HepG2 (cell line): ENCODE results near the gene PLD1. TPM values are rescaled to one million over a fixed set of nuclear protein-coding genes. Genes with fewer than 3 reads are reported as not detected.
A peak's percentile ranks its signal among the peaks of the same experiment; 100 is the strongest.

Experiments used
- GTF3A ChIP-seq: sonication (generic); formaldehyde crosslinking; conservative IDR thresholded peaks from 2 replicates; pipeline ENCODE4 v1.4.0; 2020; ENCODE audit warnings: mild to moderate bottlenecking, missing genetic modification reagents
- HNRNPLL ChIP-seq: fragments of 200-400 bp; formaldehyde crosslinking; IDR thresholded peaks from 2 replicates; pipeline ENCODE4 v1.6.1; 2017; ENCODE audit warnings: mild to moderate bottlenecking, low read depth, low read length; ENCODE audit not compliant: poor library complexity, severe bottlenecking
- NFIB ChIP-seq: sonication (generic); formaldehyde crosslinking; IDR thresholded peaks from 2 replicates; pipeline ENCODE4 v1.9.0; 2021; ENCODE audit warnings: missing genetic modification reagents, mild to moderate bottlenecking, borderline replicate concordance
- RAD51 ChIP-seq: fragments of 450-650 bp; IDR thresholded peaks from 2 replicates; pipeline ENCODE4 v1.6.1; 2016; ENCODE audit warnings: borderline replicate concordance
- ZBTB10 ChIP-seq: sonication (generic); formaldehyde crosslinking; IDR thresholded peaks from 2 replicates; pipeline ENCODE4 v1.4.0; 2020; ENCODE audit warnings: missing genetic modification reagents, borderline replicate concordance
- ZFY ChIP-seq: sonication (generic); formaldehyde crosslinking; IDR thresholded peaks from 2 replicates; pipeline ENCODE4 v1.4.0; 2020; ENCODE audit warnings: missing genetic modification reagents
- ZNF607 ChIP-seq: sonication (generic); formaldehyde crosslinking; IDR thresholded peaks from 2 replicates; pipeline ENCODE4 v1.5.1; 2020; ENCODE audit warnings: missing genetic modification reagents, mild to moderate bottlenecking, borderline replicate concordance
- ZNF703 ChIP-seq: sonication (generic); formaldehyde crosslinking; IDR thresholded peaks from 2 replicates; pipeline ENCODE4 v1.5.1; 2020; ENCODE audit warnings: missing genetic modification reagents, mild to moderate bottlenecking, moderate library complexity, borderline replicate concordance
- ZNF777 ChIP-seq: sonication (generic); formaldehyde crosslinking; IDR thresholded peaks from 2 replicates; pipeline ENCODE4 v1.4.0; 2020; ENCODE audit warnings: missing genetic modification reagents
- ZNF788 ChIP-seq: sonication (generic); formaldehyde crosslinking; IDR thresholded peaks from 2 replicates; pipeline ENCODE4 v1.5.0; 2020; ENCODE audit warnings: mild to moderate bottlenecking, missing genetic modification reagents, borderline replicate concordance
- ZSCAN20 ChIP-seq: sonication (generic); formaldehyde crosslinking; IDR thresholded peaks from 2 replicates; pipeline ENCODE4 v1.4.0; 2020; ENCODE audit warnings: missing genetic modification reagents, mild to moderate bottlenecking, borderline replicate concordance
- polyA plus RNA-seq, 8 experiments: library from polyadenylated mRNA; depleted of rRNA in 3 of 8; stranded (reverse) in 7 of 8; unstranded in 1 of 8; fragments of >200 nt; fragmentation: Illumina TruSeq in 4 of 8; extraction: Trizol in 4 of 8; gene quantifications; 2 replicates each; pipeline versions ENCODE4 v1.2.1 to v1.2.3, GENCODE V29; 2011 to 2016; ENCODE audit warnings: low read depth in 4 of 8, missing spikeins in 1 of 8, mixed read lengths in 1 of 8; ENCODE audit not compliant: insufficient read depth in 1 of 8
- total RNA-seq, 5 experiments: library from RNA; depleted of rRNA; stranded (reverse); fragments of >200 nt; fragmentation: Illumina TruSeq; extraction: Trizol; gene quantifications; 2 replicates each; pipeline ENCODE4 v1.2.3, GENCODE V29; 2016; ENCODE audit warnings: low read depth in 1 of 5
- TF ChIP-seq, protein P1 (sequence below): sonication (generic); formaldehyde crosslinking; IDR thresholded peaks from 2 replicates; pipeline ENCODE4 v1.4.0; 2020; ENCODE audit warnings: missing genetic modification reagents
- TF ChIP-seq, protein P2 (sequence below), 2 experiments: sonication (generic) in 1 of 2; formaldehyde crosslinking in 1 of 2; IDR thresholded peaks; 2 replicates each; pipeline versions ENCODE4 v1.4.0 to v1.6.1; 2018 to 2020; ENCODE audit warnings: missing genetic modification reagents in 2 of 2, borderline replicate concordance in 1 of 2, low read depth in 1 of 2, mild to moderate bottlenecking in 1 of 2, missing biosample characterization in 1 of 2
- TF ChIP-seq, protein P3 (sequence below): sonication (generic); formaldehyde crosslinking; conservative IDR thresholded peaks from 2 replicates; pipeline ENCODE4 v1.4.0; 2020; ENCODE audit warnings: missing genetic modification reagents

PLD1 gene
- total and polyA plus RNA-seq, 2 of the 13 experiments (the other 11 are each of a cell fraction or from before 2014, with no cell fraction given) = 27.1 to 59.4 TPM

GRCh38 chr3:171829841-171830517, 19.7 kb upstream of the PLD1 start (continued):
- TF ChIP-seq ZBTB10 (CRISPR knock-in tag) (no peak), ZNF788 (CRISPR knock-in tag) (no peak; the same call in 1 of the 2 replicates), RAD51 (no peak), HNRNPLL (no peak), GTF3A (CRISPR knock-in tag) (no peak), ZFY (no peak), ZSCAN20 (CRISPR knock-in tag) (no peak), ZNF703 (CRISPR knock-in tag) (no peak), ZNF607 (peak; percentile 51; the same call in 1 of the 2 replicates), NFIB (CRISPR knock-in tag) (no peak), ZNF777 (CRISPR knock-in tag) (no peak)
- TF ChIP-seq, protein P1, sequence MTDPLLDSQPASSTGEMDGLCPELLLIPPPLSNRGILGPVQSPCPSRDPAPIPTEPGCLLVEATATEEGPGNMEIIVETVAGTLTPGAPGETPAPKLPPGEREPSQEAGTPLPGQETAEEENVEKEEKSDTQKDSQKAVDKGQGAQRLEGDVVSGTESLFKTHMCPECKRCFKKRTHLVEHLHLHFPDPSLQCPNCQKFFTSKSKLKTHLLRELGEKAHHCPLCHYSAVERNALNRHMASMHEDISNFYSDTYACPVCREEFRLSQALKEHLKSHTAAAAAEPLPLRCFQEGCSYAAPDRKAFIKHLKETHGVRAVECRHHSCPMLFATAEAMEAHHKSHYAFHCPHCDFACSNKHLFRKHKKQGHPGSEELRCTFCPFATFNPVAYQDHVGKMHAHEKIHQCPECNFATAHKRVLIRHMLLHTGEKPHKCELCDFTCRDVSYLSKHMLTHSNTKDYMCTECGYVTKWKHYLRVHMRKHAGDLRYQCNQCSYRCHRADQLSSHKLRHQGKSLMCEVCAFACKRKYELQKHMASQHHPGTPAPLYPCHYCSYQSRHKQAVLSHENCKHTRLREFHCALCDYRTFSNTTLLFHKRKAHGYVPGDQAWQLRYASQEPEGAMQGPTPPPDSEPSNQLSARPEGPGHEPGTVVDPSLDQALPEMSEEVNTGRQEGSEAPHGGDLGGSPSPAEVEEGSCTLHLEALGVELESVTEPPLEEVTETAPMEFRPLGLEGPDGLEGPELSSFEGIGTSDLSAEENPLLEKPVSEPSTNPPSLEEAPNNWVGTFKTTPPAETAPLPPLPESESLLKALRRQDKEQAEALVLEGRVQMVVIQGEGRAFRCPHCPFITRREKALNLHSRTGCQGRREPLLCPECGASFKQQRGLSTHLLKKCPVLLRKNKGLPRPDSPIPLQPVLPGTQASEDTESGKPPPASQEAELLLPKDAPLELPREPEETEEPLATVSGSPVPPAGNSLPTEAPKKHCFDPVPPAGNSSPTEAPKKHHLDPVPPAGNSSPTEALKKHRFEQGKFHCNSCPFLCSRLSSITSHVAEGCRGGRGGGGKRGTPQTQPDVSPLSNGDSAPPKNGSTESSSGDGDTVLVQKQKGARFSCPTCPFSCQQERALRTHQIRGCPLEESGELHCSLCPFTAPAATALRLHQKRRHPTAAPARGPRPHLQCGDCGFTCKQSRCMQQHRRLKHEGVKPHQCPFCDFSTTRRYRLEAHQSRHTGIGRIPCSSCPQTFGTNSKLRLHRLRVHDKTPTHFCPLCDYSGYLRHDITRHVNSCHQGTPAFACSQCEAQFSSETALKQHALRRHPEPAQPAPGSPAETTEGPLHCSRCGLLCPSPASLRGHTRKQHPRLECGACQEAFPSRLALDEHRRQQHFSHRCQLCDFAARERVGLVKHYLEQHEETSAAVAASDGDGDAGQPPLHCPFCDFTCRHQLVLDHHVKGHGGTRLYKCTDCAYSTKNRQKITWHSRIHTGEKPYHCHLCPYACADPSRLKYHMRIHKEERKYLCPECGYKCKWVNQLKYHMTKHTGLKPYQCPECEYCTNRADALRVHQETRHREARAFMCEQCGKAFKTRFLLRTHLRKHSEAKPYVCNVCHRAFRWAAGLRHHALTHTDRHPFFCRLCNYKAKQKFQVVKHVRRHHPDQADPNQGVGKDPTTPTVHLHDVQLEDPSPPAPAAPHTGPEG (CRISPR knock-in tag) = no peak
- TF ChIP-seq, protein P2, sequence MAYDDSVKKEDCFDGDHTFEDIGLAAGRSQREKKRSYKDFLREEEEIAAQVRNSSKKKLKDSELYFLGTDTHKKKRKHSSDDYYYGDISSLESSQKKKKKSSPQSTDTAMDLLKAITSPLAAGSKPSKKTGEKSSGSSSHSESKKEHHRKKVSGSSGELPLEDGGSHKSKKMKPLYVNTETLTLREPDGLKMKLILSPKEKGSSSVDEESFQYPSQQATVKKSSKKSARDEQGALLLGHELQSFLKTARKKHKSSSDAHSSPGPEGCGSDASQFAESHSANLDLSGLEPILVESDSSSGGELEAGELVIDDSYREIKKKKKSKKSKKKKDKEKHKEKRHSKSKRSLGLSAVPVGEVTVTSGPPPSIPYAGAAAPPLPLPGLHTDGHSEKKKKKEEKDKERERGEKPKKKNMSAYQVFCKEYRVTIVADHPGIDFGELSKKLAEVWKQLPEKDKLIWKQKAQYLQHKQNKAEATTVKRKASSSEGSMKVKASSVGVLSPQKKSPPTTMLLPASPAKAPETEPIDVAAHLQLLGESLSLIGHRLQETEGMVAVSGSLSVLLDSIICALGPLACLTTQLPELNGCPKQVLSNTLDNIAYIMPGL (CRISPR knock-in tag; IDR thresholded peaks at IDR 0.05; ENCODE audit: borderline replicate concordance in 1 of 2, low read depth in 1 of 2) = peak; percentile 78 to 86
- TF ChIP-seq, protein P3, sequence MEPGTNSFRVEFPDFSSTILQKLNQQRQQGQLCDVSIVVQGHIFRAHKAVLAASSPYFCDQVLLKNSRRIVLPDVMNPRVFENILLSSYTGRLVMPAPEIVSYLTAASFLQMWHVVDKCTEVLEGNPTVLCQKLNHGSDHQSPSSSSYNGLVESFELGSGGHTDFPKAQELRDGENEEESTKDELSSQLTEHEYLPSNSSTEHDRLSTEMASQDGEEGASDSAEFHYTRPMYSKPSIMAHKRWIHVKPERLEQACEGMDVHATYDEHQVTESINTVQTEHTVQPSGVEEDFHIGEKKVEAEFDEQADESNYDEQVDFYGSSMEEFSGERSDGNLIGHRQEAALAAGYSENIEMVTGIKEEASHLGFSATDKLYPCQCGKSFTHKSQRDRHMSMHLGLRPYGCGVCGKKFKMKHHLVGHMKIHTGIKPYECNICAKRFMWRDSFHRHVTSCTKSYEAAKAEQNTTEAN (CRISPR knock-in tag) = no peak
